Activated naive CD4-positive, alpha-beta T cell treated with anti-CD3 and anti-CD28 coated beads, Interleukin-2, amount 50 U/mL, for 72 hours (primary cell): ENCODE measurements around the gene SEBOX. TPM values are rescaled to one million over a fixed set of nuclear protein-coding genes. Genes with fewer than 3 reads are reported as not detected.
"Not testable (repeated sequence)": the region's sequence is repeated elsewhere in the genome, so short reads cannot be mapped to it uniquely, and the experiment has no call there.

Experiments used
- ATAC-seq, 2 donors: fragments of 150-1000 bp; cut with Tn5 transposase; 2 replicates each; pipeline ENCODE4 v1.10.0; 2021; ENCODE audit warnings: mild to moderate bottlenecking in 2 of 2, moderate library complexity in 2 of 2
- DNase-seq, 2 donors: peaks; one replicate each; pipeline ENCODE4 v3.0.0; 2021 to 2022; ENCODE audit warnings: low spot score in 2 of 2
- H3K27ac Mint-ChIP-seq, 2 donors: one replicate each; pipeline ENCODE4 v1.8.0; 2022; ENCODE audit warnings: mild to moderate bottlenecking in 2 of 2, mixed read lengths in 2 of 2
- H3K36me3 Mint-ChIP-seq, 2 donors: one replicate each; pipeline ENCODE4 v1.8.0; 2022; ENCODE audit warnings: mixed read lengths in 2 of 2
- H3K9me3 Mint-ChIP-seq, 2 donors: one replicate each; pipeline ENCODE4 v1.8.0; 2022; ENCODE audit warnings: mixed read lengths in 2 of 2
- total RNA-seq, 2 donors: library from RNA; stranded (reverse); gene quantifications; one replicate each; pipeline ENCODE4 v1.2.3, GENCODE V29; 2022

The SEBOX gene
- total RNA-seq, 2 donors from 2014 or later = not detected

GRCh38 chr17:28357901-28358197 lies 7.2 kb downstream of the SEBOX start:
- no peak for DNase-seq
- H3K9me3 Mint-ChIP-seq = no peaks in the 10 kb centered on the region
- peak overlapping the region; percentile 96 to 99 for H3K27ac Mint-ChIP-seq
- peaks cover 7 to 32% of the 10 kb centered on the region in 2 donors for H3K36me3 Mint-ChIP-seq
- ATAC-seq = no peak

GRCh38 chr17:28357061-28357900 lies 7.7 kb downstream of the SEBOX start, which contains the start of gene POLDIP2:
Gene POLDIP2, minus strand, starts transcription at chr17:28357527. Its CDS starts 79 bp downstream, at chr17:28357448.
- peak; percentile 99 to 100 for ATAC-seq
- Mint-ChIP-seq H3K36me3 (peaks cover 7 to 32% of the 10 kb centered on the region in 2 donors), H3K9me3 (no peaks in the 10 kb centered on the region), H3K27ac (peak within 1 kb of the TSS; percentile 96 to 99)
- peak; percentile 96 for DNase-seq

- ATAC-seq = no peak
- no peak for DNase-seq
- H3K9me3 Mint-ChIP-seq = no peaks in the 10 kb centered on the region
- no peaks in the 10 kb centered on the region for H3K36me3 Mint-ChIP-seq
- peak overlapping the region in 1 of 2 donors; percentile 10 for H3K27ac Mint-ChIP-seq
These were observed 14.7 kb downstream of the SEBOX start for GRCh38 chr17:28350271-28350670.

GRCh38 chr17:28348979-28349378 lies 16.0 kb downstream of the SEBOX start:
- ATAC-seq = no peak
- Mint-ChIP-seq H3K27ac (no peak overlapping the region), H3K9me3 (no peaks in the 10 kb centered on the region), H3K36me3 (no peaks in the 10 kb centered on the region)
- DNase-seq = no peak

GRCh38 chr17:28347261-28347891 lies 17.6 kb downstream of the SEBOX start:
- H3K9me3 Mint-ChIP-seq = no peaks in the 10 kb centered on the region
- no peak for ATAC-seq
- no peaks in the 10 kb centered on the region for H3K36me3 Mint-ChIP-seq
- no peak for DNase-seq
- H3K27ac Mint-ChIP-seq = peak overlapping the region in 1 of 2 donors; percentile 27

GRCh38 chr17:28346746-28347246 lies 18.2 kb downstream of the SEBOX start:
- no peaks in the 10 kb centered on the region for H3K9me3 Mint-ChIP-seq

GRCh38 chr17:28346199-28346580 lies 18.8 kb downstream of the SEBOX start:
- ATAC-seq (no peak), DNase-seq (no peak)
- Mint-ChIP-seq H3K9me3 (no peaks in the 10 kb centered on the region), H3K36me3 (no peaks in the 10 kb centered on the region), H3K27ac (peak overlapping the region; percentile 51 to 72)

More at GRCh38 chr17:28346746-28347246, 18.2 kb downstream of the SEBOX start:
- ATAC-seq (no peak), DNase-seq (no peak)
- Mint-ChIP-seq H3K27ac (peak overlapping the region; percentile 51 to 72), H3K36me3 (no peaks in the 10 kb centered on the region)

GRCh38 chr17:28345419-28346198 lies 19.4 kb downstream of the SEBOX start:
- Mint-ChIP-seq H3K36me3 (no peaks in the 10 kb centered on the region), H3K9me3 (no peaks in the 10 kb centered on the region), H3K27ac (peak overlapping the region; percentile 51 to 72)
- ATAC-seq (peak in 1 of 2 donors; percentile 15), DNase-seq (no peak)

GRCh38 chr17:28344435-28344901 lies 20.5 kb downstream of the SEBOX start:
- ATAC-seq (peak in 1 of 2 donors; percentile 25), DNase-seq (no peak)
- Mint-ChIP-seq H3K27ac (peak overlapping the region; percentile 22 to 38), H3K9me3 (no peaks in the 10 kb centered on the region), H3K36me3 (no peaks in the 10 kb centered on the region)

- H3K36me3 Mint-ChIP-seq = no peaks in the 10 kb centered on the region
- H3K27ac Mint-ChIP-seq = peak overlapping the region; percentile 22 to 38
These were observed 21.0 kb downstream of the SEBOX start for GRCh38 chr17:28344011-28344410.

GRCh38 chr17:28343491-28343932 lies 21.5 kb downstream of the SEBOX start:
- DNase-seq = no peak
- Mint-ChIP-seq H3K27ac (peak overlapping the region in 1 of 2 donors; percentile 38), H3K9me3 (no peaks in the 10 kb centered on the region), H3K36me3 (peaks cover 0 to 2% of the 10 kb centered on the region in 2 donors)
- peak in 1 of 2 donors; percentile 19 for ATAC-seq

More at GRCh38 chr17:28344011-28344410, 21.0 kb downstream of the SEBOX start:
- DNase-seq = no peak
- H3K9me3 Mint-ChIP-seq = no peaks in the 10 kb centered on the region
- peak in 1 of 2 donors; percentile 18 for ATAC-seq

- peaks cover 0 to 13% of the 10 kb centered on the region in 2 donors for H3K36me3 Mint-ChIP-seq
- H3K9me3 Mint-ChIP-seq = no peaks in the 10 kb centered on the region
- peak overlapping the region in 1 of 2 donors; percentile 29 for H3K27ac Mint-ChIP-seq
- DNase-seq (no peak), ATAC-seq (no peak)
These were observed 22.7 kb downstream of the SEBOX start for GRCh38 chr17:28342313-28342712.

GRCh38 chr17:28341516-28341915 lies 23.5 kb downstream of the SEBOX start:
- DNase-seq (no peak), ATAC-seq (no peak)
- Mint-ChIP-seq H3K36me3 (peaks cover 0 to 13% of the 10 kb centered on the region in 2 donors), H3K27ac (no peak overlapping the region), H3K9me3 (no peaks in the 10 kb centered on the region)

GRCh38 chr17:28340374-28340773 lies 24.6 kb downstream of the SEBOX start:
- Mint-ChIP-seq H3K9me3 (no peaks in the 10 kb centered on the region), H3K27ac (no peak overlapping the region), H3K36me3 (peaks cover 0 to 13% of the 10 kb centered on the region in 2 donors)
- ATAC-seq (no peak), DNase-seq (no peak)

GRCh38 chr17:28339431-28339830 lies 25.6 kb downstream of the SEBOX start:
- H3K36me3 Mint-ChIP-seq = peaks cover 0 to 13% of the 10 kb centered on the region in 2 donors
- no peak for DNase-seq
- peak overlapping the region in 1 of 2 donors; percentile 65 for H3K27ac Mint-ChIP-seq
- ATAC-seq = no peak
- no peaks in the 10 kb centered on the region for H3K9me3 Mint-ChIP-seq

GRCh38 chr17:28338769-28339212 lies 26.2 kb downstream of the SEBOX start:
- DNase-seq, ATAC-seq, H3K9me3 Mint-ChIP-seq: not testable (repeated sequence)
- Mint-ChIP-seq H3K36me3 (peaks cover 0 to 13% of the 10 kb centered on the region in 2 donors), H3K27ac (peak overlapping the region in 1 of 2 donors; percentile 95)
